GM18517 (cell line): ENCODE measurements around the gene PCSK2.

Experiments used
- ATAC-seq: cut with Tn5 transposase; IDR thresholded peaks from one replicate; pipeline ENCODE4 v1.9.1; 2021; ENCODE audit warnings: mild to moderate bottlenecking, moderate library complexity; ENCODE audit not compliant: unreplicated experiment

The PCSK2 gene

DNA sequence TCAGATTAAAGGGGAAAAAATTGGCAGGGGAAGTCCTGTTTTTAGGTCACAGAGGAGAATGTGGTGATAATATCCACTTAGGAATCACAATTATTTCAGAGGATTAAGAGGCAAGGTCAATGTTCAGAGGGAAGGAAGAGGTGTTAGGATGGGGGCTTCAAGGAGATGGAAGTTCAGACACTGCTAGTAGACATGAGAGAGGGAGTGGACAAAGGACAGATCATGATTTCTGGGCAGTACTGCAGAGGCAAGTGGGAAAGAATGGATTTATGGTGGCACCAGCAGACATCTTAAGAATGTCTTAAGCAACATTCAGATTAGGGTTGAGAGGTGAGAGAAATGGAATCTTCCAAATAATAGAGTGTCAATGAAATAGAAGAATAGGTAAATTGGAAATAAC lies 9.9 kb downstream of the PCSK2 start:
- ATAC-seq, result no peak

DNA sequence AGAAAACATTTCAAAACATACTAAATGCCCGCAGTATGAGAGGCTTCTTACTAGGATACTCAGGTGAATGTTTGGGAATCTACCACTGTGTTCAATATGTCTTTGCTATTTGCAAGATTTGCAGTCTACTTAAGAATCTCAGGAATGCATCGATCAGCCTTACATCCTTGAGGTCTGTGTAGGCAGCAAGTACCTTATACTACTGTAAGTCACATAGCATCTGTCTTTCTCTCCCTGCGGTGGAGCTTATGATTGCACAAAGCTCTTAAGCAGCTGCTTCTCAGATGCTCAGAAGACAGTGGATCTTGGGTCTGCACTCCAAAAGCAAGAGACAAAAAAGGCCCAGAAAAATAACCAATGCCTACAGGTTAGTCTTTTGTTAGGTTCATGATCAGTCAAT lies 21.4 kb downstream of the PCSK2 start:
- no peak for ATAC-seq

DNA sequence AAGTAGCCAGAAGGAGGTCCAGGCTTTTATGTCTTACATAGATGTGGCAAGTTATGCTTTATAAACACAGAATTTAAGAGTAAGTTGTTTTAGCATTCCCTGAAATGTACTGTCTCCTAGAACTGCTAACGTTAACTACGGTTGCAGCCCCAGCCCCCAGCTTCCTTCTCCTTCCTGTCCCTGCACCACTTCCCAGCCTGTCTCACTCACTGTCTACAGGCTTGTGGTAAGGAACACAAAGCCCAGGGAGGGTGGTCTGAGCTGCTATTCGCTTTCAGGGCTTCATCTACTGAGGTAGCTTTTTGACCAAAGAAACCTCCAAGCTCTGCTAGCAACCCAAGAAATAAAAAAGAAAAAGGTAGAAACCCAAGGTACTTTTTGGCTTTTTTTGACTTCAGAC lies 35.9 kb downstream of the PCSK2 start:
- no peak for ATAC-seq

DNA sequence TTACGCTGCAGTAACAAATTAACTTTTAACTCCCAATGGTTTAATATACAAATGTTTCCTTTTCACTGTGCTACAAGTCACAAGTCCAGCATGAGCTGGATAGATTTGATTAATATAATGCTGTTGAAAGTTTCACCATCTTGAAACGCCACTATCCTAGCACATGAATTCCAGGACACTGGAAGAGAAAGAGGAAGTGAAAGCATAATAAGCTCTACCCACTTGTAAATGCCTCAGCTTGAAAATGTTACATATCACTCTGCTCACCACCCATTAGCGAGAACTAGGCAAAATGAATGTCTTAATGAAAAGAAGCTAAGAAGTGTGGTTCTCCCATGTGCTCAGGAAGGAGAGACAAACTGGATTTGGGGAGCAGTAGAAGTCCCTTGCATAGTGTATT lies 46.9 kb downstream of the PCSK2 start:
- no peak for ATAC-seq

DNA sequence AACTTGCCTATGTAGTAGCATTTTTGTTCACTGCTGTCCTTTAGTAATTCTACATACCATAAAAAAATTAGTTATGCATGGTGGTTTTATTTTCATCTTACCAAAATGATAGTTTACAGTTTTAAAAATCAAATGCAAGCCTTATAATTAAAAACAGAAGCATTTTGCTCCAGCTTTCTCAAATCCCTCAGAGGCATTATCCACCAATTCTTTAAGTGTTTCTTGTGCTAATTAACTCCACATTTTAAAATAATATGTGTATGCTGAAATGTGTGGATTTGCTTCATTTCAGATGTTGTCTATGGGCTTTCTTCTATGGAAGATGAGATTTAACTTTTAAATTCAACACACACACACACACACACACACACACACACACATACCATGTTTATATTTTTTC lies 49.3 kb downstream of the PCSK2 start:
- ATAC-seq, result no peak

DNA sequence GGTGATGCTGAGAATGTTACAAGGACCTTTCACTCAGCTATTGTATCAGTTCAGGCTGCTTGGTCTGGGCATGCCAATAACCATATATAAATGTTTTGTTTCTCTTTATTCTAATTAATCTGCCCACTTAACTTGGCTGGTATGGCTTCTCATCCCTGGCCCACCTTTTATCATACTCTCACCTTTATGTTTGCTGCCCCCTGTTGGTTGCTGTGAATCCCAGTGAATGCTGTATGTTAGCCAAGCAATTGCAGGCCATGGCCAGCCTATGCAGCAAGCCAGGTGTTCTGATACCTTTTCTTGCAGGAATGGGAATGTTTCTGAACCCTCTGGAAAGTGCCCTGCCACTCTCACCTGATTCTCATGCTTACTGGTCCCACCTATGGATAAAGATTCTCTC lies 54.6 kb downstream of the PCSK2 start:
- ATAC-seq, result no peak

DNA sequence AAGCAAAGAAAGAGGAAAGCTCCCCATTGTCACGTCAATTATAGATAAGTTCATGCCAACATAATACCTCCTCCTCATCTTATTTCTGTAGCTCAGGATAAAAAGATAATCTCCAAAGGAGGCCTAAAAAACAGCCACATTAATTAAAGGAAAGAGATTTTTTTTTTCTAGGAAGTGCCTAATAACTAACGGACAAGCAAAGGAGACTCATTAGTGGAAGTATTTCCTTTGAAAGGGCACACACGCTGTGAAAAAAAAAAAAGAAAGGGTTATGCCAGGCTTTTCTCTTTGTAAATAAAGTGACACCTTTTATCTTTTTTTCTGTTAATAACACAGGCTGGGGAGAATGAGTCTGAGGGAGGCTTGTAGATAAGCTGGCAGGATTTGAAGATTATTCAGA lies 55.7 kb downstream of the PCSK2 start:
- no peak for ATAC-seq

DNA sequence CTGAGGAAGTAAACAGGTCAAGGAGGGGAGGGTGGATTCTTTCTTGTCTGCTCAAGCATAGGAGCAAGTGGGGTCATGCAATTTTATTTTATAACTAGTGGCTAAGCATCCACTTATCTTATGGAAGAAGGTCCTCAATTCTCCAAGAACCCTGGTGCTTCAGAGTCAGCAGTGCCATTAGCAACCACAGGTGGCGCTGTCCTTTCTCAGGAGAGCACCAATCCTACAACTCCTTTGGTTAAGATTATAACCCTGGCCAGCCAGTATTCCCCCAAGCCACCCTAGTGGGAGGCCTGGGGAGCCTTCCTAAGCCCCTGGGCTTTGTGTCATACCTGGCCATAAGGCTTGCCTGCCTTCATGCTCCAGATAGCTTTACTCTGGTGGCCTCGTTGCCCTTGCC lies 60.7 kb downstream of the PCSK2 start:
- no peak for ATAC-seq

DNA sequence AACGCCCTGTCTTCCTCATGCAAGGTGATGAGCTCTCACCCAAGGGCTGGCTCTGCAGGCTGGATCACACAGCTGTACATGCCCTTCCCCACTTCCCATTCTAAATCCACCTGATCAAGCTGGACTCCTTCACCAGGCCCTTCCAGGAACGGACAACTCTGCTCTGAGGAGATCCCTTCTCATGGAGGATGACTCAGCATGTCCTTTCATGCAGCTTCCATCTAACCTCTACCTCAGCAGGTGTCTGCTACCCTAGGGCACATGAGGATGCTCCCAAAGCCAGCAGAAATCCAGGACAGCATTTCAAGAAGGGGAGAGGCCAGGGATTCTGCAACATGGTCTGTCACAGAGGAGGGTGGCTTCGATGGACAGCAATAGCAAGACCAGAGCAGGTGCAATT lies 61.2 kb downstream of the PCSK2 start:
- no peak for ATAC-seq

DNA sequence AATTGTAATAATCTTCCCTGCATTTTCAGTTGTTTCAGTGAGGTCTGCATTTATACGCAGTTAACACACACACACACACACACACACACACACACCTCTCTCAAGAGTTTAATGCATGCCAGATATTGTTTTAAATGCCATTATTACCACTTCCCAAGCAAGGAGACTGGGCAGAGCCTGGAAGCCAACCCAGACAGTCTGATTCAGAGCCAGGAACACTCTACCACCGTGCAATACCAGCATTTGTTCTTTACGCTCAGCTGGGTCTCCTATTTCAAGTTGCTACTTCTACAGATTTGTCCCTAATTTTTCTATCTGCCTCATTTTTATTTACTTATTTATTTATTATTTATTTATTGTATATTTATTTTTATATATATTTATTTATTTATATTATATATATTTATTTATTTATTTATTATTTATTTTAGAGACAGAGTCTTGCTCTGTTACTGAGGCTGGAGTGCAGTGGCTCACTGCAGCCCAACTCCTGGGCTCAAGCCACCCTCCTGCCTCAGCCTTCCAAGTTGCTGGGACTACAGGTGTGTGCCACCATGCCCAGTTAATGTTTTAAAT lies 68.4 kb downstream of the PCSK2 start:
- ATAC-seq, result no peak

DNA sequence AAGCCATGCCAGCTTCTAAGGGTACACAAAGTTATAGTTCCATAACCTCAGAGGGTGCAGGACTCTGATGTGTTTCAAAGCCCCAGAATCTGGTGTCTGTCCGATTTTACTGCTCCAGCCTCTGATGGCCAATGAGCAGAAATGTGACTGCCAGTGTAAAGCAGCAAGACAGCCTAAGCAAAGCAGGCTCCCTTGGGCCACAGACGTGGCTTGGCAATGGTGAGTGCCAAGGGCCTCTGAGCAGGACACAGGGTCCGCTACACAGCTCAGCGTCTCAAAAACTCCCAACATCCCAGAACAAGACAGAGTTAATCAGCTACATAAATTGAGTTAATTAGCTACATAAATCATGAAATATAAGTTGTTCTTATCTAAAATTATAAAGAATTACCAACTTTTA lies 69.2 kb downstream of the PCSK2 start:
- no peak for ATAC-seq

DNA sequence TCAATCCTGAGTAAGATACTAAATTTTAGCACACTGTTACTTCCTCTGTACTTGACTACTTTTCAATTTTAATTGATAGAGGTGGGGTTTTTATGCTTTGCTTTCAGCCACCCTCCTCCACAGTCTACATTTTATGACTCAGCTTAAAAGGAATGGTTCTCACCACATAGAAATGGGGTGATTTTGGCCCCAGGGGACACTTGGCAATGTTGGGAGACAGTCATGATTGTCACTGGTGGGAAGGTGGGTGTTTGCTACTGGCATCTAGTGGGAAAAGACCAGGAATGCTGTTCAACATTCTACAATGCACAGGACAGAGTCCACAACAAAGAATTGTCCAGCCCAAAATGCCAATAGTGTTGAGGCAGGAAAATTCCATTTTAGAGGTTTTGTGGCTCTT lies 71.3 kb downstream of the PCSK2 start:
- ATAC-seq, result no peak

DNA sequence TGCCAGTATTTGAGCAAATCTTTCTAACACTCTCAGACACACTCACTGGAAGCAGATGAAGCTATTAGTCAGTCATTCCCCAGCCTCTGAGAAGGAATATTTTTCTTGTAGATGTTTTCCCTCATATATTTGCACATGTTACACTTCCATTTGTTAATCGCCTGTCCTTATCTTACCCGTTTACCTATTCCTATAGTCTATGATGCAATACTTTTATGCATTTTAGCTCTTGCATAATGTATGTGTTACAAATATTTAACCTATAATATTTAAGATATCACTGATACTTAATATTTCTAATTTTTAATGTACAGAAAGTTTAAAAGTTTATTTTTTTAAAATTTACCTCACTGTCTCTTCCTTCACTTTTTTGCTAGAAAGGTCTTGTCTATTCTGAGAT lies 71.9 kb downstream of the PCSK2 start:
- no peak for ATAC-seq

DNA sequence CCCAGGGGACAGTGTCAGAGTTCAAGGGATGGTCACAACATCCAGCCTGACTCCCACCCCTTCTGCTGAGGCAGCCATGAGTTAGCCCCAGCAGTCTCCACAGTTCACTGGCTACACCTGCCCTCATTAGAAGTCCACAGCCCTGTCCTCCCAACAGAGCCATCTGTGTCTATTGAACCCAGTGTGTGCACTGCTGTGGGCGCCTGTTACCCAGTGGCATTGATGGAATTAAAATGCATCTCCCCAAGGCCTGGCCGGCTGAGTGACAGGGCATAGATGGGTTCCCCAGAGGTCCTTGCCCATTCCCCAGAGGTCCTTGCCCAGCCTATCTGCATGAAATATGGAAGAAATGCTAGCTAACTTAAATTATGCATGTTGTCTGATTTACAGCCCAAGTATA lies 73.3 kb downstream of the PCSK2 start:
- no peak for ATAC-seq

DNA sequence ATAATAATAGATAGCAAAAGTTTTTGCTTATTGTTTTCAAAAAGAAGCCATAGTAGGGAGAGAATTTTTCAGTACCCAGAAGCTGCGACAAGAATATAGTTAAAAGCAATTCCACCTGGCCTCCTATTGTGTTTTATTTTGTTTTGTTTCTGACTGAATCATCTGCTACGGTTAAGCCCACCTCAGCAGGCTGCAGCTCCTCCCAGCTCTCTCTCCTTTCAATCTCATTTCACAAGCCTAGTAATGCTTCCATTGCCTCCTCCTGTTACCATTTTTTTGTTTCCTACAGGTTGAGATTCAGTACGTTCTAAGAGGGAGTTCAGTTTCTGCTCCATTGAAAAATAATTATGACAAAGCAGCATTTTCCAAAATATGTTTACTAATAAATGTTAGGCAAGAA lies 77.9 kb downstream of the PCSK2 start:
- no peak for ATAC-seq

DNA sequence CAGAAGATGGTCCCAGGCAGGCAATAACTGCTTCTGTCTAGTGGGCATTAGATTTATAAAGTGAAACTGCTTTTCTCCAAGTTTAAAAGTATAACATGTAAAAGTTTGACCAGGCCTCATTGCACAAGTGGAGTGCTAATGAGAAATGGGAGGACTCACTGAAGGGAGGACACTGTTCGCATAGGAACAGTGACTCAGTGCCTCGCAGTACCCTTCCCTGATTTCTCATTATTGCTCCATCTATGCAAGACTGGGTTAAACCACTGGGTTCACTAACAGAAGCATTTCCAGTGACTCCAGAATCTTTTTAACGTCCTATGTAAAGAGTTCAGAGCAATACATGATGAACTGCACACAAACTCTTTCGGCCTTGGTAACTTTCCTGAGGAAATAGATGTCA lies 79.6 kb downstream of the PCSK2 start:
- ATAC-seq, result no peak

DNA sequence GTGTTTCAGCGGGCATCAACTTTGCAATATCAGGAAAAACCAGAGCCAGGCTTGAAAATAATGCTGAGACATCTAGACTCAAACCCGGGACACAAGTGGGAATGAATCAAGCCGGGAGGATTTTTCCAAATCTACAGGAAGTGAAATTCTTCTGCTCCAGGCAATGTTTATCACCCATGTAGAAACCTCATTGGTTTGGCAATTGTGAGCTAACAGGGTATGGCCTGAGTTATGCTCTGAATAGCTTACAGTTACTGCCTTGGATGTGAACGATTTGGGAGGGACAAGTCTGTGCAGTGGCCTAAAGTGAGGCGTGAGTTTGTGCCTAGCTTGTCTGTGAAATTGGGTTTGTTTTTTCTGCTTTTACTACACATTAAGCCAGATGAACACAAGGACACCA lies 87.4 kb downstream of the PCSK2 start:
- ATAC-seq, result no peak

DNA sequence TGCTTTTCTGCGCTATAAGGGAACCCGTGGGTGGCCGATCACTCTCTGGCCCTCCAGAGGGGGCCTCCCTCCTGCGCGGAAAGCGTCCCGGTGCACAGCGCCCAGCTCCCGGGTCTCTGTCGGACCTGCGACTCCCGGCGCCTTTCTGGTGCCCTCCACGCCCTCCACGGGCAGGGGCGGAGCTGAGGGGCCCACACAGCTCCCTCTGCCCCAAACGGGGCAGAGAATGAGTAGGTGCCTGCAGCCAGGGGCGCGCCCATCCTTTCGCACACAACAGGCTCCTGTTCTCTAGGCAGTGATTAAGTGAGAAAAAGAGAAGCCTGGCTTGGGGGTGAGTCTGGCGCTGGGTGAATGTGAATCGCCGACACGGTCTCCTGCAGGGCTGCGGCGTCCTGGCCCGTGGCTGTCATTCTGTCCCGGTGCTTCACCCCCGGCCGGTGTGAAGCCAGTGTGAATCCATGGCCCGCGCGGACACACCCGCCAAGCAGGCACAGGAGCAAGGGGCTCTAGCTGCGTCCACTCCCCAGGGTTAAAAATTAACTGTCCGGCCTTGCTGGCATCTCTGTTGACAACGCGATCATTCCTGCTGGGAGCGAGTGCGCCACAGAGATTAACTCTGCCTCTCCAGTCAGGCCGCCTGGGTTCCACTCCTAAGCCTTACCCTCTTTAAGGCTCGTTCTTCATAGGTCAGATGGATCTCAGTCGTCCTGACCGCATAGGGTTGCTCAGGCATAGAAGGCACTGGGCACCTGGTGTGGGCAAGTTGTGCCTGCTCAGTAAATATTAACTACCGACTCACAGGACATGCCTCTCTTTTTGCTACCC lies 88.8 kb downstream of the PCSK2 start:
- no peak for ATAC-seq

DNA sequence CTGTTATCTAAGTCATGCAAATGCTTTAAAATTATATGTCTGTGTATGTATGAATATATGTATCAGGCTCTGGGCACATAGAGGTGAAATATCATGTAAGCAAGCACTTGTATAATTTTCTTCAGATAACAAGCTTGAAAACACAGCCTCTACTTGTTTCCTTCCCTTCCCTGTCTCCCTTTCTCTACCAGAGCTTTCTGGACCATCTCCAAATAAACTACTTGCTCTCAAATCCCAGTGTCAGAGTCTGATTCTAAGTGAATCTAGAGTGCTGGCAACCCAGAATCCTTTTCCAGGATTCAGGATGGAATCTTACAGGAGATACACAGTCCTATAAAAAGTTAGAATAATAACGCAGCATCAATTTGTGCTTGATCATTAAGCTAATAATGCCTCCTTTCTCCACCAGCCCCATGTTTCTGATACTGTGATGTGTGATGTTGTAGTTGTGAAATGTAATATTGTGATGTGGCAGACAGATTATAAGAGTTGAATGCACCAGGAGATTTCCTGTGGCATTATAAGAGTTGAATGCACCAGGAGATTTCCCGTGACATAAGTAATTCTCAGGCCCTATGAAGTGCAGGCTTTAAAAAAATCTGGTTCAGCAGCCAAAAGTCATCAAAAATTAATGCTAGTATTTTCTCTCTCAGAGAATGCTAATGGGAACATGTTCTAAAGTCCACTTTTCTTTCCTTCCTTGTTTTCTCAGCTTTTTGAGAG lies 89.6 kb downstream of the PCSK2 start:
- ATAC-seq, result no peak

DNA sequence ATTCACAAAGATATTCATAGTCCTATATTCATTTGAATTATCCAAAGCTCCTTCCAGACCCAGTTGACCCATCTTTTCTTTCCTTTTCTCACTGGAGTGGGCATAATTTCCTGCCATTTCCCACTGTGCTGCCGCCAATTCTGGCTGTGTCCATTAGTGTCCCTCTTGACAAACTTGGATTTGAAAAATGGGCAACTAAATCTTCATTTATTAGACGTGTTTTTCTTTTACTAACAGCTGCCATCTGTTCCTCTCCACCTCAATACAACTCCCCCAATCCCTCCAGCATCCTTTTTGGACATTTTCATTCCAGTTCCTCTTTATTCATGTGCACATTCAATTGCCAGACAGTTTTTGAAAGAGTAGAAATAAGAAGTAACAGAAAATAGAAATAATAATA lies 90.5 kb downstream of the PCSK2 start:
- ATAC-seq, result no peak

DNA sequence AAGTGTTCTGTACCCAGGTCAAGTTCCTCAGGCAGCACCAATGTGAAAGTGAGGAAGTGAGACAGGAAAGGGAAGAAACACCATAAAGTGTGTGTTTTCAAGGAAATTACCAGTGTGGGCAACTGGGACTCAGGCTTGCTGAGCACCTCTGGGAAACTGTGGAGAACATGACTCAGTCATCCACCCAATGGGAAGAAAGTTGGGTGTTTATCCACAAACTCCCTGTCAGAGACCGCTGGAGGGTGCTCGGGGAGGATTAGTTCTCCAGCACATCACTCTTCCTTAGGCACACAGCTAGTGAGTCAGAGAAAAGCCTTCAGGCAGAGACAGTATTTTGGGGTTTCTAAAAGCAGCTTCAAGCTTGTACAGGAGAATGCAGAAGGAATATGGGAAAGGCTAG lies 93.6 kb downstream of the PCSK2 start:
- ATAC-seq, result no peak

DNA sequence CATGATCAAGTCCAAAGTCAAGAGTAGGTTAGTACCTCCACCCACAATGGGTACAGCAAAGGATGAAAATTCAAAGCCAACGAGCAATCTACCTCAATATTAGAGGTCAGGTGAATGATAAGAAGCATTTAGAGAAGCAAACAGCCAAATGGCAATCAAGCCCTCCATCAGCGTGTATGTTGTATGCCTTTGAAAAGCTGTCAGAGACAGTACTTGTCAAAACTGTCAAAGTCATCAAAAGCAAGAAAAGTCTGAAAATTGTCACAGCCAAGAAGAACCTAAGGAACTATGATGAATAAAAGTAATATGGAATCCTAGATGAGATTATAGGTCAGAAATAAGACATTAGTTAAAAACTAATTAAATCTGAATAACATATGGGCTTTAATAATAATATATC lies 99.3 kb downstream of the PCSK2 start:
- ATAC-seq, result no peak
